GM10248 (cell line): ENCODE measurements around the gene ZNF792.

Source experiments
- CTCF ChIA-PET: fragments of 300-600 bp; sonication (Branson Sonifier 250); formaldehyde crosslinking; extraction: SDS; loops from one replicate; lab custom pipeline; 2021; ENCODE audit warnings: antibody characterized with exemption; lab: Yijun Ruan, JAX
- POLR2A ChIA-PET: fragments of 350-650 bp; sonication (Branson Sonifier 250); formaldehyde crosslinking; extraction: SDS; loops from one replicate; lab custom pipeline; 2020; ENCODE audit warnings: antibody characterized with exemption; lab: Yijun Ruan, JAX
- DNase-seq: peaks from one replicate; pipeline ENCODE4 v3.0.0; 2012; ENCODE audit errors: extremely low spot score
- CTCF ChIP-seq: IDR thresholded peaks from 2 replicates; pipeline ENCODE4 v1.5.1; 2012; ENCODE audit warnings: mild to moderate bottlenecking, low read depth; ENCODE audit errors: extremely low read depth, missing control alignments, control extremely low read depth

The ZNF792 gene

GRCh38 chr19:34982275-34982674 lies 18.2 kb upstream of the ZNF792 start:
- ChIA-PET CTCF (interaction anchor here (1.5 to 1.7 kb wide), 2 partner anchors 19 to 62 kb away, joined by 3 to 4 read pairs; no protein-coding TSS in a partner anchor), POLR2A (no interaction called here)
- no peak for DNase-seq
- TF ChIP-seq CTCF: no peak

GRCh38 chr19:34979819-34980640 lies 16.0 kb upstream of the ZNF792 start:
- TF ChIP-seq CTCF: no peak
- ChIA-PET CTCF (interaction anchor here (0.9 to 1.2 kb wide), 4 partner anchors 9 to 33 kb away, joined by 3 to 4 read pairs (median 4); no protein-coding TSS in a partner anchor), POLR2A (no interaction called here)
- no peak for DNase-seq

GRCh38 chr19:34976611-34977010 lies 12.6 kb upstream of the ZNF792 start:
- CTCF ChIA-PET: interaction anchor here (1.6 to 7.8 kb wide), 2 partner anchors 25 to 34 kb away, joined by 4 to 120 read pairs; no protein-coding TSS in a partner anchor
- TF ChIP-seq CTCF: no peak
- DNase-seq: no peak
- POLR2A ChIA-PET: no interaction called here

- TF ChIP-seq CTCF: no peak
- ChIA-PET CTCF (interaction anchor here (1.5 to 7.8 kb wide), 4 partner anchors 11 to 69 kb away, joined by 4 to 120 read pairs (median 12); no protein-coding TSS in a partner anchor), POLR2A (no interaction called here)
These were observed 11.0 kb upstream of the ZNF792 start for GRCh38 chr19:34975056-34975455.

GRCh38 chr19:34974646-34975045 lies 10.6 kb upstream of the ZNF792 start:
- POLR2A ChIA-PET: no interaction called here

More at GRCh38 chr19:34975056-34975455, 11.0 kb upstream of the ZNF792 start:
- no peak for DNase-seq

More at GRCh38 chr19:34974646-34975045, 10.6 kb upstream of the ZNF792 start:
- DNase-seq: no peak
- CTCF ChIA-PET: interaction anchor here (1.0 to 7.8 kb wide), 6 partner anchors 11 to 69 kb away, joined by 4 to 120 read pairs (median 12); partner anchors contain the start of gene ZNF792
- no peak for TF ChIP-seq CTCF
